Suprapubic skin (tissue), 4 donors: Measurements from ENCODE around the gene STX8.

ENCODE experiments used
- CTCF ChIP-seq, 2 donors: fragments of 200-600 bp in 1 of 2; fragments of 450-650 bp in 1 of 2; sonication (generic) in 1 of 2; IDR thresholded peaks; one replicate each; pipeline ENCODE4 v1.5.1; 2016 to 2019; ENCODE audit warnings: antibody characterized with exemption in 2 of 2, mild to moderate bottlenecking in 1 of 2, moderate library complexity in 1 of 2
- POLR2A ChIP-seq, 2 donors: fragments of 450-650 bp; IDR thresholded peaks; one replicate each; pipeline ENCODE4 v1.6.1; 2017; ENCODE audit warnings: antibody characterized with exemption in 2 of 2, mild to moderate bottlenecking in 2 of 2, moderate library complexity in 2 of 2
- POLR2AphosphoS5 ChIP-seq, 3 donors: sonication (generic); formaldehyde crosslinking; IDR thresholded peaks; one replicate each; pipeline ENCODE4 v1.6.1; 2017; ENCODE audit warnings: antibody characterized with exemption in 3 of 3

GRCh38 chr17:9553596-9553995, 22.0 kb downstream of the STX8 start:
- TF ChIP-seq CTCF (IDR thresholded peaks at IDR 0.05) (no peak), POLR2AphosphoS5 (IDR thresholded peaks at IDR 0.05) (no peak), POLR2A (IDR thresholded peaks at IDR 0.05) (no peak)
